HFF-Myc (cell line): ENCODE measurements around the gene NLGN1.

ENCODE experiments used
- DNase-seq: peaks from one replicate; pipeline ENCODE4 v3.0.0-alpha.2; 2011; ENCODE audit warnings: low read depth; ENCODE audit errors: extremely low read depth
- H3K4me3 ChIP-seq: replicated peaks from 2 replicates; pipeline ENCODE4 v1.5.1; 2011; ENCODE audit warnings: low read depth, mild to moderate bottlenecking, control low read depth, low read length
- CTCF ChIP-seq: IDR thresholded peaks from 2 replicates; pipeline ENCODE4 v1.5.1; 2012; ENCODE audit warnings: mild to moderate bottlenecking, low read depth, low read length, control low read depth; ENCODE audit errors: missing control alignments

Gene NLGN1

GRCh38 chr3:173644086-173645082 lies 246.8 kb downstream of the NLGN1 start:
- TF ChIP-seq CTCF: no peak
- no peak for DNase-seq
- H3K4me3 ChIP-seq: no peak overlapping the region

GRCh38 chr3:173650596-173650995 lies 253.1 kb downstream of the NLGN1 start:
- no peak for DNase-seq
- H3K4me3 ChIP-seq: no peak overlapping the region
- TF ChIP-seq CTCF: no peak

- no peak for DNase-seq
- no peak for TF ChIP-seq CTCF
These were observed 254.5 kb downstream of the NLGN1 start for GRCh38 chr3:173652093-173652492.

GRCh38 chr3:173653781-173654180 lies 256.2 kb downstream of the NLGN1 start:
- peak; percentile 2 for DNase-seq
- H3K4me3 ChIP-seq: no peak overlapping the region
- TF ChIP-seq CTCF: no peak

More at GRCh38 chr3:173652093-173652492, 254.5 kb downstream of the NLGN1 start:
- H3K4me3 ChIP-seq: no peak overlapping the region

- TF ChIP-seq CTCF: no peak
- no peak for DNase-seq
- no peak overlapping the region for H3K4me3 ChIP-seq
These were observed 262.4 kb downstream of the NLGN1 start for GRCh38 chr3:173659972-173660371.

GRCh38 chr3:173660645-173661299 lies 263.2 kb downstream of the NLGN1 start:
- H3K4me3 ChIP-seq: no peak overlapping the region
- TF ChIP-seq CTCF: no peak
- DNase-seq: no peak
